Measurements from ENCODE around the gene PTPRS. TPM values are rescaled to one million over a fixed set of nuclear protein-coding genes. Genes with fewer than 3 reads are reported as not detected.

PTPRS gene
- total RNA-seq, 4 donors from 2014 or later, result 182 to 387 (median 289) TPM

- TF ChIP-seq POLR2A (IDR thresholded peaks at IDR 0.05), result no peak
- TF ChIP-seq CTCF (IDR thresholded peaks at IDR 0.05), result no peak
- intact Hi-C loops (cut with DNase I), result no loop called here
- 81 to 83% methylated on average over 9 of the region's 9 CpGs for WGBS, 2 donors
- H3K36me3 ChIP-seq, result no peaks in the 10 kb centered on the region
- H3K4me1 ChIP-seq, result no peaks in the 10 kb centered on the region
- no peak overlapping the region for H3K27ac ChIP-seq
- no peak for DNase-seq
- H3K4me3 ChIP-seq (replicated peaks in 1 of 3), result no peak overlapping the region
- no peaks in the 10 kb centered on the region for H3K27me3 ChIP-seq
- no peaks in the 10 kb centered on the region for H3K9me3 ChIP-seq
These were observed 21.1 kb downstream of the PTPRS start for GRCh38 chr19:5319516-5319915.

GRCh38 chr19:5318306-5318705, 22.3 kb downstream of the PTPRS start:
- no peak for TF ChIP-seq POLR2A (IDR thresholded peaks at IDR 0.05)
- no peak for TF ChIP-seq CTCF (IDR thresholded peaks at IDR 0.05)
- Histone ChIP-seq H3K4me1 (no peaks in the 10 kb centered on the region), H3K27me3 (no peaks in the 10 kb centered on the region), H3K27ac (no peak overlapping the region), H3K36me3 (no peaks in the 10 kb centered on the region), H3K9me3 (no peaks in the 10 kb centered on the region), H3K4me3 (replicated peaks in 1 of 3) (no peak overlapping the region)
- intact Hi-C loops (cut with DNase I), result no loop called here
- no peak for DNase-seq
- WGBS, 2 donors, result 93 to 95% methylated on average over 6 of the region's 6 CpGs

GRCh38 chr19:5317321-5317720, 23.3 kb downstream of the PTPRS start:
- Histone ChIP-seq H3K27me3 (no peaks in the 10 kb centered on the region), H3K27ac (no peak overlapping the region), H3K4me3 (replicated peaks in 1 of 3) (no peak overlapping the region), H3K4me1 (no peaks in the 10 kb centered on the region), H3K36me3 (no peaks in the 10 kb centered on the region), H3K9me3 (no peaks in the 10 kb centered on the region)
- no peak for DNase-seq
- TF ChIP-seq CTCF (IDR thresholded peaks at IDR 0.05), result no peak
- TF ChIP-seq POLR2A (IDR thresholded peaks at IDR 0.05), result no peak
- intact Hi-C loops (cut with DNase I), result no loop called here
- WGBS, 2 donors, result 86 to 87% methylated on average over 7 of the region's 7 CpGs

GRCh38 chr19:5316138-5316537, 24.5 kb downstream of the PTPRS start:
- no peak for TF ChIP-seq CTCF (IDR thresholded peaks at IDR 0.05)
- no peak for TF ChIP-seq POLR2A (IDR thresholded peaks at IDR 0.05)
- H3K4me1 ChIP-seq, result no peaks in the 10 kb centered on the region
- intact Hi-C loops (cut with DNase I), result no loop called here
- no peaks in the 10 kb centered on the region for H3K36me3 ChIP-seq
- no peak for DNase-seq
- 87 to 93% methylated on average over 9 of the region's 9 CpGs for WGBS, 2 donors
- H3K27me3 ChIP-seq, result no peaks in the 10 kb centered on the region
- no peaks in the 10 kb centered on the region for H3K9me3 ChIP-seq
- H3K4me3 ChIP-seq (replicated peaks in 1 of 3), result no peak overlapping the region
- H3K27ac ChIP-seq, result no peak overlapping the region

GRCh38 chr19:5314907-5315298, 25.7 kb downstream of the PTPRS start:
- Histone ChIP-seq H3K27me3 (no peaks in the 10 kb centered on the region), H3K4me1 (no peaks in the 10 kb centered on the region), H3K4me3 (replicated peaks in 1 of 3) (no peak overlapping the region), H3K27ac (no peak overlapping the region), H3K36me3 (no peaks in the 10 kb centered on the region), H3K9me3 (no peaks in the 10 kb centered on the region)
- 82 to 85% methylated on average over 4 of the region's 4 CpGs for WGBS, 2 donors
- TF ChIP-seq CTCF (IDR thresholded peaks at IDR 0.05), result no peak
- no peak for TF ChIP-seq POLR2A (IDR thresholded peaks at IDR 0.05)
- DNase-seq, result no peak
- intact Hi-C loops (cut with DNase I), result no loop called here

Measured in thyroid gland (tissue), 4 donors.